Neural progenitor cell (in vitro differentiated cells): ENCODE data around the gene MDC1.

Experiments used
- CTCF ChIP-seq: fragments of 200-600 bp; sonication (generic); IDR thresholded peaks from 2 replicates; pipeline ENCODE4 v1.5.1; 2017; ENCODE audit warnings: antibody characterized with exemption, mild to moderate bottlenecking
- EZH2 ChIP-seq: fragments of 200-600 bp; sonication (generic); IDR thresholded peaks from 2 replicates; pipeline ENCODE4 v1.6.1; 2017; ENCODE audit warnings: antibody characterized with exemption, mild to moderate bottlenecking, moderate library complexity

DNA sequence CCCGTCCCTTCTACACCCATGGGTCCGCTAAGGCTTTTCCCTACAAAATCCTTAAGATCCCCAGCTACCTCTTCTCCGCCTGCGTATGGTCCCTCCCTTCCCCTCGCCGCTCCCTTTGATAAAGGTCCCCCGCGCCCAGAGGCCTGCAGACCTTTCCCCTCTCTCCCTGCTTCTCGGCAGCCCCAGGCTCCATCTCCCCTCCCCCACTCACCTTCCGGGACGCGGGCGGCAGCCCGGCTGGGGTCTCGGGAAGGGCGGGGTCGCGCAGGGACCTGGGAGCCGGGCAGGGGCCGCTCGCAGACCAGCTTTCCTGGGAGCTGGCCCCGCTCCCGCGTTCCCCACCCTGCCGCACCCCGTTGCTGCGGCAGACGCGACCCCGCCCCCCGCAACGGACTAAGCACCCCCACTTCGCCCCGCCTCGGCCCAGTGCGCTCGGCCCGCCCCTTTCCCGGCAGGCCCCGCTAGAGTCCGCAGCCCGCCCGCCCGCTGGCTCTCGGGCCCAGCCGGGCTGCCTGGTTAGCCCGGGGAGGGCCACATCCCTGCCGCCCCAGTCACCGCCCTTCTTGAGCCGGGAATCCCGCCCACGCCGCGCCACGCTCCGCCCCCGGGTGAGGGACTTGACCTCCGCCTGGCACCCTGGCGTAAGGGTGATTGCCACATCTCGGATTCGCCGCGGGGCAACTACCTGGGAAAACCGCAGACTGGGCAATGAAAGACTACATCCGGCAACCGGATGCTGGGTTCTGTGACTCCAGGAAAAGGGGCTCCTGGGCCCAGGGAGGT is 25.4 kb upstream of the MDC1 start, which contains the start of gene FLOT1:
- TF ChIP-seq CTCF: no peak
- TF ChIP-seq EZH2: no peak
